Stimulated activated CD4-positive, alpha-beta T cell treated with anti-CD3 and anti-CD28 coated beads, Interleukin-1b, Interleukin-23, amount 100 ng/mL, for 1 hour (primary cell): ENCODE measurements around the gene INPP5A.
"Not testable (repeated sequence)": the region's sequence is repeated elsewhere in the genome, so short reads cannot be mapped to it uniquely, and the experiment has no call there.

Source experiments
- DNase-seq, 2 donors: peaks; one replicate each; pipeline ENCODE4 v3.0.0-alpha.2; 2020; ENCODE audit warnings: low read depth in 2 of 2

The INPP5A gene

DNA sequence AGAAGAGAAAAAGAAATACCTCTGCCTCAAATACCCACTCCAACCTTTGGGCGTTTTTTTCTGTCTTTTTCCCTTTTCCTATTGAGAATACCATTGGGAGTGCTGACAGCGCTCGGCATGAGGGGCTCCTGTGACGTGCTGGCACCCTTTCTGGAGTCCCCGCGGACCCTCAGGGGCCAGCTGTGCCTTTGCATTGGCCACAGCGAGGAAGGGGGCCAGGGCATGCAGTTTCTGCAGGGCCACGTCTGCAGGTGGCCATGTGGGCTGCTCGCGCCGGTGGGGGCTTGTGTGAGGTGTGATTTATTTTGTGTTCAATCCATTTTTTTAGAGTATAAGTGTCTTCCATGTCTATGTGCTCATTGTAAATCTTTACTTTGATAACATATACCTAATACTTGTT is 57.4 kb downstream of the INPP5A start:
- no peak for DNase-seq

DNA sequence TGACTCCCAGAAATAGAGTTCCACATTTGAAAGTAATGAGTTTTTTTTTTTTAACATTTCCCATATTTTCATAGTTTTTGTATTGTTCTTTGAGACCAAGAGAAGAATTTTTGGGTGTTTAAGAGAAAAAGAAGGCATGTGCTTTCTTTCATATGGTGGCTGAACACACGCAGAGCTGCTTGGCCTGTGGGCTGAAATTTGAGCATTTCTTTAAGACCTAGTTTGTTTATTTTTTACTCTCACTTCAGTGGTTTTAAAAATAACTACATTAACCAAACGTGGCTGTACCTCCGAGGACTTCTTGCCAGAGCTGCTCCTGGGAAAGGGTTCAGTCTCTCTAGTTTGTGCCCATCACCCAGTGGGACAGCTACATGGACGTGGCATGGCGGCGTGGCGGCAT is 58.3 kb downstream of the INPP5A start:
- no peak for DNase-seq

GRCh38 chr10:132596742-132597279 is 59.2 kb downstream of the INPP5A start:
- DNase-seq, result no peak

- DNase-seq, result no peak
Observed at GRCh38 chr10:132597654-132598053, 60.1 kb downstream of the INPP5A start.

- DNase-seq, result not testable (repeated sequence)
Observed at GRCh38 chr10:132599023-132599618, 61.5 kb downstream of the INPP5A start.

GRCh38 chr10:132599732-132600131 is 62.1 kb downstream of the INPP5A start:
- no peak for DNase-seq

- DNase-seq, result no peak
Observed at GRCh38 chr10:132600416-132600815, 62.8 kb downstream of the INPP5A start.

DNA sequence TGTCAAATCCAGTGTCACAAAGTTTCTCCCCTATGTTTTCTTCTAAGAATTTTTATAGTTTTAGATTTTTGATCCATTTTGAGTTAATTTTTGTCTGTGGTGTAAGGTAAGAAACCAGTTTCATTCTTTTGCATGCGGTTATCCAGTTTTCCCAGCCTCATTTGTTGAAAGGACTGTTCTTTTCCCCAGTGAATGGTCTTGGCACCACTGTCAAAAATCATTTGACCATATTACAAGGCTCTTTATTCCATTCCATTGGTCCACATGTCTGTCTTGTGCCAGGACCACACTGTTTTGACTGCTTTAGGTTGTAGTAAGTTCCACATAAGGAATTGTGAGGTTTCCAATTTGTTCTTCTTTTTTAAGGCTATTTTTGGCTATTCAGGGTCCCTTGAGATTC is 64.0 kb downstream of the INPP5A start:
- DNase-seq, result no peak

DNA sequence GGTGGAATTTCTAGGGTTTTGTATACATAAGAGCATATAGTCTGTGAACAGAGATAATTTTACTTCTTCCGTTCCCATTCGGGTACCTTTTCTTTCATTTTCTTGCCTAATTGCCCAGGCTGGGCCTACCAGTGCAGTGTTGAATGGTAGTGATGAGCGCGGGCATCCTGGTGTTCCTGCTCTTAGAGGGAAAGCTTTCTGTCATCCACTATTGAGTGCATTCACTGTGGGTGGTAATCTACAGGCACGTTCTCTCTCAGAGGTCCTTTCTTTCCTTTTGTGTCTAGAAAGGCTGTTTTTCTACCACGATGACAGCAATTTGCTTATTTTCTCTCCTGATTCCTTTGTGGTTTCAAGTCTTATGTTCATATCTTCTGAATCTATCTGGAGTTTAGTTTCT is 65.0 kb downstream of the INPP5A start:
- DNase-seq, result no peak

DNA sequence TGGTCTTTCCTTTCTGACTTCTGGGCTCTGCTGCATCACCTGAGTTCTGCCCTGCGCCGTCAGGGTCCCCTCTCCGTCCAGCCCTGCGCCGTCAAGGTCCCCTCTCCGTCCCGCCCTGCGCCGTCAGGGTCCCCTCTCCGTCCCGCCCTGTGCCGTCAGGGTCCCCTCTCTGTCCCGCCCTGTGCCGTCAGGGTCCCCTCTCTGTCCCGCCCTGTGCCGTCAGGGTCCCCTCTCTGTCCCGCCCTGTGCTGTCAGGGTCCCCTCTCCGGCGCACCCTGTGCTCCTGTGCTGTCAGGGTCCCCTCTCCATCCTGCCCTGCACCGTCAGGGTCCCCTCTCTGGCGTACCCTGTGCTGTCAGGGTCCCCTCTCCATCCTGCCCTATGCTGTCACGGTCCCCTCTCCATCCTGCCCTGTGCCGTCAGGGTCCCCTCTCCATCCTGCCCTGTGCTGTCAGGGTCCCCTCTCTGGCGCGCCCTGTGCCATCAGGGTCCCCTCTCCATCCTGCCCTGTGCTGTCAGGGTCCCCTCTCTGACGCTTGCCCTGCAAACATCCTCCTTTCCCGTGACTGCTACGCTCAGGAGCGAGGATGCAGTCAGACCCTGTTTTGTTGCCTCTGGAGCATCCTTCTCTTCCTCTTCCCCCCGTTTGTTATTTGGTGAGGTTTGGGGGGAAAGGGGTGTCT is 66.4 kb downstream of the INPP5A start:
- DNase-seq, result no peak

GRCh38 chr10:132604686-132605085 is 67.1 kb downstream of the INPP5A start:
- DNase-seq, result no peak

- no peak for DNase-seq
Observed at GRCh38 chr10:132605390-132605789, 67.8 kb downstream of the INPP5A start.

GRCh38 chr10:132606031-132606491 is 68.5 kb downstream of the INPP5A start:
- DNase-seq, result no peak

DNA sequence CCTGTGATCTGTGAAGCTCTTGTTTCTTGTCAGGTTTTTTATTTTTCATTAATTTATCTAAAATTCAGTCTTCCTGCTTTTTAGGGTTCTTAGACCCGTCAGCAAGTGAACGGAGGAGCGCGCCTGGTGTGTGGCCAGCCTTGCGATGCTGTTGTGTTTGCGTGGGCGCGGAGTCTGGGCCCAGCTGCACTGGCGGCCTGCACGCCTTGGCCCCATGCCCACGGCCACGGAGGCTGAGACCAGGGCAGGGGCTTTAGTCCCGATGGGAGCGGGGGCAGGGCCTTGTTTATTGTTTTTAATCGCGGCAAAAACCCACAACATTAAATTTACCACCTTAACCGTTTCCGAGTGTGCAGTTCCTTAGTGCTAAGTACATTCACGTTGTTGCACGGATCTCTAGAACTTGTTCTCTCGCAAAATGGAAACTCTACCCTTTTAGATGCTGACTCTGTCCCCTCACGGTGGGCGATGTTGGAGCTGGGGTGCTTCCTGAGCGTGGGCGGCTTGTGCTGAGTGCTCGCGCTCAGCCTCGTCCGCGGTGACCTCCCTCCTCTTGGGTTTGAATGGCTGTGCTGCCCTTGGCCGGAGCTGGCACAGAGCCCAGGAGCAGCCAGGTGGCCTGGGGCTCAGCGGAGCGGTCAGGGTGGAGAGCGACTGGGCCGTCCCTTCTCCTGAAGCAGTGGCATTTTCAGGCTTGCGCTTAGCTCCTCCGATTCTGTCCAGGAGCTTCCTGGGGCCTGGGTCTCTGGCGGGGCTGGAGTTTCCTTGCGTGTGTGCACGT is 69.1 kb downstream of the INPP5A start:
- no peak for DNase-seq

DNA sequence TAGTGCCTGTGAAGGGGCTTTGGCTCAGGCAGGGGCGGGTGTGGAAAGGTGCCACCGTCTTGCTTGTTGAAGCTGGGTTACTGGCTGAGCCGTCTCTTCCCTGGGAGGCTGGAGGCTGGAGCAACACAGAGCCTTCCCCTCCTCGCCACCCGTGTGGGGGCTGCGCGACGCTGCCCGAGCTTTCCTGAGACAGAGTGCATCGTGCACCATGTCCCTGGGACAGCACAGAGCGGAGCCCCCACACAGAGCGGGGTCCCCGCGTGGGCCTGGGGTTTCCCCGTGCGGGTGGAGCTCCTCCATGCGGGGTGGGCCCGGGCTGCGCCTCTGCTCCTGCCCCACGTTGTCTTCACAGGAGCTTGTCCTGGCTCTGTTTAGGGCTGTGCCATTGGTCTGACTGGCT is 69.9 kb downstream of the INPP5A start:
- DNase-seq, result no peak

- no peak for DNase-seq
Observed at GRCh38 chr10:132607961-132608495, 70.4 kb downstream of the INPP5A start.

GRCh38 chr10:132608511-132609195 is 71.1 kb downstream of the INPP5A start:
- no peak for DNase-seq

DNA sequence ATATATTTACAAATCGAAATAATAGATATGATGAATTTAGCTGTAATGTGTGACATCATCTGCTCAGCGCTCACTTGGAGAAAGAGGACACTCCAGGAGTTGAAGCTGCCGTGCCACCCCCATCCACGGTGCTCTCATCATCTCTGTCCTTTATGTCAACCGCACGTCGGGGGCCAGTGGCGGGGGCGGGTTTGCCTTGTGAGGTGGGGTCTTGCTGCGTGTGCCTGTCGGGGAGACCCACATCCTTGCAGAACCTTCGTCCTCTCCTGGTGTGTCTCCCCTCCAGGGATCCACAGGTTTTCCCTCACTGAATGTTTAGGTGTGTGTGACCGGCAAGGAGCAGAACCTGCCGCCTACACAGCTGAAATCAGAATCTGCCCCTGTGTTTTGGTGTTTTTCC is 71.6 kb downstream of the INPP5A start:
- DNase-seq, result no peak

DNA sequence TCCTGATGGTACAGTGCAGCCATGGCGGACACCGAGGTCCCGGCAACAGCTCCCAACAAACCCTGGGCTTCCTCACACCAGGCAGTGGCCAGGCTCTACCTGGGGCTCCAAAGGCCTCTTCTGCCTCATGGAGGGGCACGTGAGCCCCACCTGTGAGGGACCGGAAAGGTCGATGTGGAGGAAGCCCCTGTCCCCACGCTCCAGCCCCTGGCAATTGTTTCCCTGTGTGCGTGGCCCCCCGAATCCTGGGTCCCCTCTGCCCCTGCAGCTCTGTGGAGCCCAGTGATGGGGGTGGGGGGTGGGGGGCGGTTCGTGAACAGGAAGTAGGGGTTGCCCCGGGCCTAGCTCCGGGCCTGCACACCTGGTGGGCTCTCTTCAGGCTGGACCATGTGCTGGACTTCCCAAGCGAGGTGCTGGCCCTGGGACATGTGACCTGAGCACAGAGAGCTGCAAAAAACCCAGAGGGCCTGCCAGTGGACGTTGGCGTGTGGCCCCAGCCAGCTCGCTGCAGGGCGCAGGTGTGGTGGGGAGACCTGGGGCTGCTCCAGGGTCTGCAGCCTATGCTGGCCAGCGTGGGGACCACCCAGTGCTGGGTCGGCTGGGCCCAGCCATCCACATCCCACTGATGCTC is 72.6 kb downstream of the INPP5A start:
- DNase-seq, result no peak

GRCh38 chr10:132611026-132611910 is 73.7 kb downstream of the INPP5A start:
- DNase-seq, result no peak
